ENCODE measurements around the gene CCNI.

The CCNI gene

DNA sequence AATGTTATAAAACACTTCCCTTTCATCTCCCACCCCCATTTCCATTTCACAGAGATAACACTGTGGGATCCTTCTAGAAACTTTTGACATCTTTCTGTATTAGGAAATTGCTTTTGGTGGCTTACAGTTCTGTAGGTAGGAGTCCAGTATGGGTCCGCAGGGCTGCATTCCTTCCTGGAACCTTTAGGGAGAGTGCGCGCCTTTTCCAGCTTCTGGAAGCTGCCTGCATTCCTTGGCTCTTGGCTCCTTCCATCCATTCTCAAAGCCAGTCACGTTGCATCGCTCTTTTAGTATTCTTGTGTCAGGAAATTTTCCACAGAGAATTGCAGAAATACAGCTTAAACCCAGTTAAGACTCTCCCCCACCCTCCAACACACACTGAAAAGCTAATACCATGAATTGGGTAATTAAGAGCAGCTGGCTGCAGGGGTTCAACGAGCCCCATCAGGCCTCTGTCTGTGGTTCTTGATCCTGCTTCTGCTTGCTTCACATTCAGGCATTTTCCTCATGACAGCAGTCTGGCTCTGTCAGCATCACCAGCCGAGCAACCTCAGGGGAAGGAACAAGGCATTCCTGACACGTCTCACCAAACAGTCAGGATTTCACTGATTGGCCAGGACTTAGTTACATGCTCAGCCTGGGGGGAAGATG is 77.4 kb downstream of the CCNI start:
- TF ChIP-seq, protein P1, sequence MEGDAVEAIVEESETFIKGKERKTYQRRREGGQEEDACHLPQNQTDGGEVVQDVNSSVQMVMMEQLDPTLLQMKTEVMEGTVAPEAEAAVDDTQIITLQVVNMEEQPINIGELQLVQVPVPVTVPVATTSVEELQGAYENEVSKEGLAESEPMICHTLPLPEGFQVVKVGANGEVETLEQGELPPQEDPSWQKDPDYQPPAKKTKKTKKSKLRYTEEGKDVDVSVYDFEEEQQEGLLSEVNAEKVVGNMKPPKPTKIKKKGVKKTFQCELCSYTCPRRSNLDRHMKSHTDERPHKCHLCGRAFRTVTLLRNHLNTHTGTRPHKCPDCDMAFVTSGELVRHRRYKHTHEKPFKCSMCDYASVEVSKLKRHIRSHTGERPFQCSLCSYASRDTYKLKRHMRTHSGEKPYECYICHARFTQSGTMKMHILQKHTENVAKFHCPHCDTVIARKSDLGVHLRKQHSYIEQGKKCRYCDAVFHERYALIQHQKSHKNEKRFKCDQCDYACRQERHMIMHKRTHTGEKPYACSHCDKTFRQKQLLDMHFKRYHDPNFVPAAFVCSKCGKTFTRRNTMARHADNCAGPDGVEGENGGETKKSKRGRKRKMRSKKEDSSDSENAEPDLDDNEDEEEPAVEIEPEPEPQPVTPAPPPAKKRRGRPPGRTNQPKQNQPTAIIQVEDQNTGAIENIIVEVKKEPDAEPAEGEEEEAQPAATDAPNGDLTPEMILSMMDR (IDR thresholded peaks at IDR 0.05; ENCODE audit: low read depth, low read length), result no peak
- H3K4me3 ChIP-seq (ENCODE audit: low read depth, low read length), result no peak overlapping the region

DNA sequence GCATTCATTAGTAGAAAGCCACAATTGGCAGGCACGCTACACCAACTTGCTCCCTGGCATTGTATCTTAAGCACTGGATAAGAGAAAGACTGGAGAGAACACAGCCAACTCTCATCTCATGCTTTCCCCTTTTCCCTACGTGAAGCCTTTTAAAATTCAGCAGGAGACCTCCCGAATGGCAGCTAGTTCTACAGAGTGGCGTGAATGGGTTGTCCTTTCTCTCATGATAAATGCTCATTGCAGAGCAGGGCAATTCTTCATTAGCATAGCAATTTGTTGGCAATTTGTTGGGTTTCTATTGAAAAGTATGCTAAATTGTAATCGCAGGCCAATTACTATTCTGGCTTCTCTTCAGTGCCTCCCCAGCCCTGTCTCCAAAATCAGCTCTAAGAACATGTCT is 78.3 kb downstream of the CCNI start:
- TF ChIP-seq, protein P1 (IDR thresholded peaks at IDR 0.05; ENCODE audit: low read depth, low read length), result no peak
- H3K4me3 ChIP-seq (ENCODE audit: low read depth, low read length), result no peak overlapping the region

Measured in WI38 (cell line).